ENCODE data around the gene RIPK1. TPM values are rescaled to one million over a fixed set of nuclear protein-coding genes. Genes with fewer than 3 reads are reported as not detected.

The RIPK1 gene
- total RNA-seq, 1 donor from 2014 or later, result 21.8 TPM

DNA sequence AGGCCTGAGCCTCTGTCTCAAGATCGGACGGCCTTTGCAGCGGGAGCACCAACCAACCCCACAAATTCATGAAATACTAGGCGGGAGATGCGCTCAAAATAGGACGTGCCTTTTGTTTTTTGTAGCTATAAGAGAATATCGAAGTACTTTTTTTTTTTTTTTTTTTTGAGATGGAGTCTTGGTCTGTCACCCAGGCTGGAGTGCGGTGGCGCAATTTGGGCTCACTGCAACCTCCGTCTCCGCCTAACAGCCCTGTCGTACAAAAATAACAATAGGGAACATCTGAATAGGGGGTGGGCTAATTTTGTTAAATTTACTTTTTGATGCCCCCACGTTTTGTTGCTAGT lies 94.9 kb downstream of the RIPK1 start:
- ATAC-seq (ENCODE audit: low read depth), result no peak
- no peaks in the 10 kb centered on the region for H3K36me3 Mint-ChIP-seq (ENCODE audit: low read depth)
- peak overlapping the region; percentile 69 for H3K27ac Mint-ChIP-seq
- peaks cover 26% of the 10 kb centered on the region for H3K4me1 Mint-ChIP-seq
- ChIA-PET POLR2A (no interaction called here), CTCF (no interaction called here)
- intact Hi-C loops (cut with micrococcal nuclease), result loop anchor here (1.0 to 2.0 kb wide), 6 partner anchors 46 to 856 kb away; partner anchors contain the start of gene RIPK1
- TF ChIP-seq, protein P1, sequence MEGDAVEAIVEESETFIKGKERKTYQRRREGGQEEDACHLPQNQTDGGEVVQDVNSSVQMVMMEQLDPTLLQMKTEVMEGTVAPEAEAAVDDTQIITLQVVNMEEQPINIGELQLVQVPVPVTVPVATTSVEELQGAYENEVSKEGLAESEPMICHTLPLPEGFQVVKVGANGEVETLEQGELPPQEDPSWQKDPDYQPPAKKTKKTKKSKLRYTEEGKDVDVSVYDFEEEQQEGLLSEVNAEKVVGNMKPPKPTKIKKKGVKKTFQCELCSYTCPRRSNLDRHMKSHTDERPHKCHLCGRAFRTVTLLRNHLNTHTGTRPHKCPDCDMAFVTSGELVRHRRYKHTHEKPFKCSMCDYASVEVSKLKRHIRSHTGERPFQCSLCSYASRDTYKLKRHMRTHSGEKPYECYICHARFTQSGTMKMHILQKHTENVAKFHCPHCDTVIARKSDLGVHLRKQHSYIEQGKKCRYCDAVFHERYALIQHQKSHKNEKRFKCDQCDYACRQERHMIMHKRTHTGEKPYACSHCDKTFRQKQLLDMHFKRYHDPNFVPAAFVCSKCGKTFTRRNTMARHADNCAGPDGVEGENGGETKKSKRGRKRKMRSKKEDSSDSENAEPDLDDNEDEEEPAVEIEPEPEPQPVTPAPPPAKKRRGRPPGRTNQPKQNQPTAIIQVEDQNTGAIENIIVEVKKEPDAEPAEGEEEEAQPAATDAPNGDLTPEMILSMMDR (IDR thresholded peaks at IDR 0.05), result no peak
- H3K4me3 Mint-ChIP-seq, result peak overlapping the region; percentile 87
- peaks cover 2% of the 10 kb centered on the region for H3K27me3 Mint-ChIP-seq
- no peaks in the 10 kb centered on the region for H3K9me3 Mint-ChIP-seq
- no peak for DNase-seq

DNA sequence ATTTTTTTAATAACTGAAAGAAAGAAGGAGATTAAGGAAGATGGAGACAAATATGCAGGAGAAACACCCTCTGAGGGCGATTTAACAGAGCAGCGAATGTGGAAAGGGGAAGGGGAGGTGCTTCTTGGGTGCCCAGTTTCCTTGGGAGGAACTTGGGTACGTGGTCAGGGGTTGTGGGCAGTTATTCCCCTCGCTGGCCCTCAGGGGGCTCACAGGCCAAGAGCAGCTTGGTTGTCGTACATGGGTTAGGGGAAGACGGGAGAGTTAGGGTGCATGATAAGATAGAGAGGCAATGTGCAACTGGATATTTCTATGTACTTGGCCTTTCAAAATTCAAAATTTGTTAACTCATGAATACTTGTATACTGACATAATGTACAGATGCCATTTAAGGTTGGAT lies 96.1 kb downstream of the RIPK1 start:
- TF ChIP-seq, protein P1 (IDR thresholded peaks at IDR 0.05), result no peak
- peaks cover 2% of the 10 kb centered on the region for H3K27me3 Mint-ChIP-seq
- no peak for DNase-seq
- no peaks in the 10 kb centered on the region for H3K9me3 Mint-ChIP-seq
- no peaks in the 10 kb centered on the region for H3K36me3 Mint-ChIP-seq (ENCODE audit: low read depth)
- H3K27ac Mint-ChIP-seq, result no peak overlapping the region
- POLR2A ChIA-PET, result no interaction called here
- CTCF ChIA-PET, result no interaction called here
- intact Hi-C loops (cut with micrococcal nuclease), result no loop called here
- H3K4me3 Mint-ChIP-seq, result peak overlapping the region; percentile 19
- ATAC-seq (ENCODE audit: low read depth), result no peak
- H3K4me1 Mint-ChIP-seq, result peaks cover 25% of the 10 kb centered on the region

Other genes with a start within 250 kb of the RIPK1 start
- gene SERPINB1, start 226.6 kb upstream of the RIPK1 start, total RNA-seq, result 59.9 and 60.5 TPM in 2 replicates
- 142 and 149 TPM in 2 replicates for gene SERPINB9, start 165.2 kb upstream of the RIPK1 start, total RNA-seq
- gene SERPINB6, start 96.9 kb upstream of the RIPK1 start, total RNA-seq, result 51.7 and 56.1 TPM in 2 replicates
- gene NQO2, start 68.6 kb upstream of the RIPK1 start, total RNA-seq, result 11.9 and 12.3 TPM in 2 replicates
- 10.5 and 11.0 TPM in 2 replicates for gene BPHL, start 50.2 kb downstream of the RIPK1 start, total RNA-seq
- 3.3 TPM in 2 replicates for gene TUBB2A, start 89.0 kb downstream of the RIPK1 start, total RNA-seq
- not detected in 2 replicates for gene TUBB2B, start 159.2 kb downstream of the RIPK1 start, total RNA-seq
- 28.7 and 29.9 TPM in 2 replicates for gene PSMG4, start 190.5 kb downstream of the RIPK1 start, total RNA-seq